ENCODE results near the gene BSND.

Gene BSND

GRCh38 chr1:54998677-54999076 is at the start of gene BSND:
TSS of gene BSND (plus strand) at chr1:54998933. CDS start at chr1:54999187, 254 bp downstream.
- CTCF ChIA-PET, result interaction anchor here (3.6 to 6.4 kb wide), 2 partner anchors 23 to 50 kb away, joined by 15 to 172 read pairs; no protein-coding TSS in a partner anchor
- H3K9me3 ChIP-seq (ENCODE audit: control insufficient read depth, insufficient read depth, low read depth, low read length), result no peaks in the 10 kb centered on the region
- no peaks in the 10 kb centered on the region for H3K36me3 ChIP-seq (ENCODE audit: control insufficient read depth in 2 of 2, insufficient read depth in 1 of 2, low read length in 2 of 2)
- no peak within 1 kb of the TSS for H3K4me3 ChIP-seq (ENCODE audit: low read depth, low read length)
- POLR2A ChIA-PET, result no interaction called here
- no peaks in the 10 kb centered on the region for H3K4me1 ChIP-seq (ENCODE audit: control insufficient read depth, insufficient read depth, low read length)
- H3K27ac ChIP-seq (ENCODE audit: extremely low read depth, low read depth, low read length), result no peak within 1 kb of the TSS
- TF ChIP-seq ZNF114 (tag by site-specific recombination; IDR thresholded peaks at IDR 0.05), result no peak
- no peak for TF ChIP-seq ZNF202 (tag by site-specific recombination; IDR thresholded peaks at IDR 0.05; ENCODE audit: borderline replicate concordance)
- TF ChIP-seq ZNF391 (tag by site-specific recombination; IDR thresholded peaks at IDR 0.05; ENCODE audit: borderline replicate concordance, low read depth), result no peak
- no peak for TF ChIP-seq TSHZ1 (tag by site-specific recombination; IDR thresholded peaks at IDR 0.05; ENCODE audit: borderline replicate concordance)
- no peak; the same call in 1 of the 2 replicates for TF ChIP-seq ZBTB17 (tag by site-specific recombination; IDR thresholded peaks at IDR 0.05)
- TF ChIP-seq ZFHX2 (tag by site-specific recombination; conservative IDR thresholded peaks at IDR 0.05), result peak; percentile 76
- no peak for TF ChIP-seq ZNF140 (tag by site-specific recombination; IDR thresholded peaks at IDR 0.05)
- TF ChIP-seq ZNF571 (tag by site-specific recombination; IDR thresholded peaks at IDR 0.05), result no peak
- peak; percentile 59 for TF ChIP-seq ZFP69B (tag by site-specific recombination; IDR thresholded peaks at IDR 0.05)
- no peak for TF ChIP-seq ZNF529 (tag by site-specific recombination; IDR thresholded peaks at IDR 0.05; ENCODE audit: insufficient replicate concordance)
- TF ChIP-seq ZNF398 (tag by site-specific recombination; IDR thresholded peaks at IDR 0.05), result peak; percentile 53; the same call in 1 of the 2 replicates
- no peak for TF ChIP-seq PRDM1 (tag by site-specific recombination; IDR thresholded peaks at IDR 0.05)
- TF ChIP-seq ZNF175 (tag by site-specific recombination; IDR thresholded peaks at IDR 0.05), result no peak
- no peak for TF ChIP-seq SALL2 (tag by site-specific recombination; IDR thresholded peaks at IDR 0.05; ENCODE audit: borderline replicate concordance)
- TF ChIP-seq ZNF645 (tag by site-specific recombination; IDR thresholded peaks at IDR 0.05), result no peak
- TF ChIP-seq ZNF510 (tag by site-specific recombination; IDR thresholded peaks at IDR 0.05; ENCODE audit: insufficient replicate concordance), result no peak
- no peak for TF ChIP-seq CTCF (tag by site-specific recombination; IDR thresholded peaks at IDR 0.05)
- no peak for TF ChIP-seq ZNF138 (tag by site-specific recombination; IDR thresholded peaks at IDR 0.05; ENCODE audit: borderline replicate concordance)
- TF ChIP-seq ZNF324 (tag by site-specific recombination; IDR thresholded peaks at IDR 0.05), result no peak
- TF ChIP-seq ZNF777 (tag by site-specific recombination; IDR thresholded peaks at IDR 0.05; ENCODE audit: borderline replicate concordance), result no peak
- no peak for TF ChIP-seq ZBTB11 (tag by site-specific recombination; conservative IDR thresholded peaks at IDR 0.05; ENCODE audit: low read depth)
- TF ChIP-seq SP3 (tag by site-specific recombination; IDR thresholded peaks at IDR 0.05), result no peak
- TF ChIP-seq FEZF1 (tag by site-specific recombination; IDR thresholded peaks at IDR 0.05), result no peak
- TF ChIP-seq ZNF555 (tag by site-specific recombination; conservative IDR thresholded peaks at IDR 0.05), result no peak
- no peak for TF ChIP-seq ZNF785 (tag by site-specific recombination; IDR thresholded peaks at IDR 0.05)
- TF ChIP-seq REPIN1 (tag by site-specific recombination; IDR thresholded peaks at IDR 0.05; ENCODE audit: low read depth), result no peak
- no peak for TF ChIP-seq ZBTB21 (tag by site-specific recombination; IDR thresholded peaks at IDR 0.05)

Measured in HEK293 (cell line).